GM23338 (cell line): ENCODE results near the gene BMP5. TPM values are rescaled to one million over a fixed set of nuclear protein-coding genes. Genes with fewer than 3 reads are reported as not detected.

ENCODE experiments used
- ATAC-seq: fragments of 200-7000 bp; cut with Tn5 transposase; 3 replicates; pipeline ENCODE4 v1.9.1; 2020
- DNase-seq: peaks from one replicate; pipeline ENCODE4 v3.0.0-alpha.2; 2015; ENCODE audit warnings: low spot score
- H2AFZ ChIP-seq: fragments of 200-600 bp; sonication (generic); 2 replicates; pipeline ENCODE4 v1.8.0; 2016; ENCODE audit warnings: antibody characterized with exemption, mild to moderate bottlenecking, moderate library complexity
- H3F3A ChIP-seq: fragments of 200-600 bp; sonication (generic); replicated peaks from 2 replicates; pipeline ENCODE4 v1.8.0; 2017; ENCODE audit warnings: antibody characterized with exemption, mixed run types, low read depth
- H3K27ac ChIP-seq: fragments of 200-600 bp; sonication (generic); 2 replicates; pipeline ENCODE4 v1.6.1; 2016; ENCODE audit warnings: low read depth
- H3K27me3 ChIP-seq: fragments of 200-600 bp; sonication (generic); 2 replicates; pipeline ENCODE4 v1.8.0; 2016; ENCODE audit warnings: mild to moderate bottlenecking, mixed run types, moderate library complexity; ENCODE audit not compliant: insufficient read depth
- H3K36me3 ChIP-seq: fragments of 200-600 bp; sonication (generic); 2 replicates; pipeline ENCODE4 v1.8.0; 2016; ENCODE audit warnings: mild to moderate bottlenecking; ENCODE audit not compliant: insufficient read depth
- H3K4me1 ChIP-seq: fragments of 200-600 bp; sonication (generic); 2 replicates; pipeline ENCODE4 v1.8.0; 2016; ENCODE audit warnings: mild to moderate bottlenecking, moderate library complexity; ENCODE audit not compliant: insufficient read depth
- H3K4me2 ChIP-seq: fragments of 200-600 bp; sonication (generic); 2 replicates; pipeline ENCODE4 v1.7.1; 2017; ENCODE audit warnings: mixed run types
- H3K4me3 ChIP-seq: fragments of 200-600 bp; sonication (generic); 2 replicates; pipeline ENCODE4 v1.6.1; 2016; ENCODE audit warnings: mixed run types
- H3K79me2 ChIP-seq: fragments of 200-600 bp; sonication (generic); replicated peaks from 2 replicates; pipeline ENCODE4 v1.8.0; 2017; ENCODE audit warnings: mild to moderate bottlenecking; ENCODE audit not compliant: insufficient read depth
- H3K9me2 ChIP-seq: fragments of 200-600 bp; sonication (generic); 2 replicates; pipeline ENCODE4 v1.8.0; 2017; ENCODE audit not compliant: insufficient read depth
- H4K20me1 ChIP-seq: fragments of 200-600 bp; sonication (generic); replicated peaks from 2 replicates; pipeline ENCODE4 v1.8.0; 2017; ENCODE audit warnings: mild to moderate bottlenecking; ENCODE audit not compliant: insufficient read depth
- H3K27ac Mint-ChIP-seq: 2 replicates; pipeline ENCODE4 v1.8.0; 2020; ENCODE audit warnings: inconsistent platforms, mild to moderate bottlenecking, moderate library complexity, mixed read lengths
- H3K27me3 Mint-ChIP-seq: 3 replicates; pipeline ENCODE4 v1.8.0; 2022; ENCODE audit warnings: low read depth, mild to moderate bottlenecking, moderate library complexity, mixed read lengths, inconsistent platforms; ENCODE audit not compliant: insufficient read depth, poor library complexity
- H3K36me3 Mint-ChIP-seq: 3 replicates; pipeline ENCODE4 v1.8.0; 2021; ENCODE audit warnings: low read depth, mild to moderate bottlenecking, inconsistent platforms, moderate library complexity, mixed read lengths
- H3K4me1 Mint-ChIP-seq: 3 replicates; pipeline ENCODE4 v1.8.0; 2020; ENCODE audit warnings: mild to moderate bottlenecking, inconsistent platforms, mixed read lengths
- H3K4me3 Mint-ChIP-seq: 3 replicates; pipeline ENCODE4 v1.8.0; 2021; ENCODE audit warnings: moderate library complexity, mild to moderate bottlenecking, inconsistent platforms, mixed read lengths
- H3K9me3 Mint-ChIP-seq: 3 replicates; pipeline ENCODE4 v1.8.0; 2020; ENCODE audit warnings: moderate library complexity, mild to moderate bottlenecking, inconsistent platforms, mixed read lengths
- EZH2phosphoT487 ChIP-seq: fragments of 200-600 bp; sonication (generic); IDR thresholded peaks from one replicate; pipeline ENCODE4 v1.8.1; 2018; ENCODE audit warnings: antibody characterized with exemption; ENCODE audit not compliant: unreplicated experiment
- POLR2AphosphoS5 ChIP-seq: IDR thresholded peaks from 2 replicates; pipeline ENCODE4 v1.6.1; 2016; ENCODE audit warnings: antibody characterized with exemption, low read depth
- STAT1 ChIP-seq: IDR thresholded peaks from one replicate; pipeline ENCODE4 v1.6.1; 2016; ENCODE audit warnings: antibody characterized with exemption; ENCODE audit not compliant: unreplicated experiment
- ZNF114 ChIP-seq: fragments of 250-450 bp; sonication (Bioruptor Pico); IDR thresholded peaks from 2 replicates; pipeline ENCODE4 v1.5.0; 2020; ENCODE audit warnings: mild to moderate bottlenecking, moderate library complexity
- ZNF331 ChIP-seq: fragments of 250-450 bp; sonication (Bioruptor Pico); IDR thresholded peaks from 2 replicates; pipeline ENCODE4 v1.5.0; 2020; ENCODE audit warnings: low read depth, mild to moderate bottlenecking, moderate library complexity
- polyA plus RNA-seq: library from polyadenylated mRNA; unstranded; fragments of >200 nt; fragmentation: Nextera tagmentation; extraction: Ambion mirVana; gene quantifications from 2 replicates; pipeline ENCODE4 v1.2.1, GENCODE V29; 2016
- total RNA-seq: library from RNA; depleted of rRNA; stranded (reverse); fragments of >200 nt; shearing (Covaris generic); gene quantifications from 2 replicates; pipeline ENCODE4 v1.2.3, GENCODE V29; 2014
- TF ChIP-seq, protein P1 (sequence below): fragments of 250-450 bp; sonication (Bioruptor Pico); IDR thresholded peaks from 2 replicates; pipeline ENCODE4 v1.5.0; 2020; ENCODE audit warnings: mild to moderate bottlenecking, moderate library complexity
- TF ChIP-seq, protein P2 (sequence below): IDR thresholded peaks from 2 replicates; pipeline ENCODE4 v1.6.1; 2016; ENCODE audit warnings: antibody characterized with exemption

Gene BMP5
- total and polyA plus RNA-seq, 2 experiments from 2014 or later, result 0.06 to 0.07 TPM

DNA sequence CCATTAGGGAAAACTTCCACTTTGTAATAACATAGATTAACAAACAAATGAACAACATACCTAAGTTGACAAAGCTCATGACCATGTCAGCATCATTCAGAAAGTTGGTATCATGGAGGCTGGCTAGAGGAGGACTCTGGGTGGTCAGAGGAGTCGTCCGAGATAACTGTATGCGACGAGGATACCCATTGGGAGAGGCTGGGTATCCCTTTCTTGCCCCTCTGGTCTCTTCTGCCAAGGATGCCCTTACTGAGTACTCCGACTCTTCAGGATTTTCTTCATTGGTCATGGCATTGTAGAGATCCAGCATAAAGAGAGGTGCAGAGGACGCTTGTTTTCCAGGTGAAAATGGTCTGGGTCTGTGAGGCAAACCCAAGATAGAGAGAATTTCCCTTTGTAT is 1.1 kb downstream of the BMP5 start (continued):
- TF ChIP-seq, protein P1, sequence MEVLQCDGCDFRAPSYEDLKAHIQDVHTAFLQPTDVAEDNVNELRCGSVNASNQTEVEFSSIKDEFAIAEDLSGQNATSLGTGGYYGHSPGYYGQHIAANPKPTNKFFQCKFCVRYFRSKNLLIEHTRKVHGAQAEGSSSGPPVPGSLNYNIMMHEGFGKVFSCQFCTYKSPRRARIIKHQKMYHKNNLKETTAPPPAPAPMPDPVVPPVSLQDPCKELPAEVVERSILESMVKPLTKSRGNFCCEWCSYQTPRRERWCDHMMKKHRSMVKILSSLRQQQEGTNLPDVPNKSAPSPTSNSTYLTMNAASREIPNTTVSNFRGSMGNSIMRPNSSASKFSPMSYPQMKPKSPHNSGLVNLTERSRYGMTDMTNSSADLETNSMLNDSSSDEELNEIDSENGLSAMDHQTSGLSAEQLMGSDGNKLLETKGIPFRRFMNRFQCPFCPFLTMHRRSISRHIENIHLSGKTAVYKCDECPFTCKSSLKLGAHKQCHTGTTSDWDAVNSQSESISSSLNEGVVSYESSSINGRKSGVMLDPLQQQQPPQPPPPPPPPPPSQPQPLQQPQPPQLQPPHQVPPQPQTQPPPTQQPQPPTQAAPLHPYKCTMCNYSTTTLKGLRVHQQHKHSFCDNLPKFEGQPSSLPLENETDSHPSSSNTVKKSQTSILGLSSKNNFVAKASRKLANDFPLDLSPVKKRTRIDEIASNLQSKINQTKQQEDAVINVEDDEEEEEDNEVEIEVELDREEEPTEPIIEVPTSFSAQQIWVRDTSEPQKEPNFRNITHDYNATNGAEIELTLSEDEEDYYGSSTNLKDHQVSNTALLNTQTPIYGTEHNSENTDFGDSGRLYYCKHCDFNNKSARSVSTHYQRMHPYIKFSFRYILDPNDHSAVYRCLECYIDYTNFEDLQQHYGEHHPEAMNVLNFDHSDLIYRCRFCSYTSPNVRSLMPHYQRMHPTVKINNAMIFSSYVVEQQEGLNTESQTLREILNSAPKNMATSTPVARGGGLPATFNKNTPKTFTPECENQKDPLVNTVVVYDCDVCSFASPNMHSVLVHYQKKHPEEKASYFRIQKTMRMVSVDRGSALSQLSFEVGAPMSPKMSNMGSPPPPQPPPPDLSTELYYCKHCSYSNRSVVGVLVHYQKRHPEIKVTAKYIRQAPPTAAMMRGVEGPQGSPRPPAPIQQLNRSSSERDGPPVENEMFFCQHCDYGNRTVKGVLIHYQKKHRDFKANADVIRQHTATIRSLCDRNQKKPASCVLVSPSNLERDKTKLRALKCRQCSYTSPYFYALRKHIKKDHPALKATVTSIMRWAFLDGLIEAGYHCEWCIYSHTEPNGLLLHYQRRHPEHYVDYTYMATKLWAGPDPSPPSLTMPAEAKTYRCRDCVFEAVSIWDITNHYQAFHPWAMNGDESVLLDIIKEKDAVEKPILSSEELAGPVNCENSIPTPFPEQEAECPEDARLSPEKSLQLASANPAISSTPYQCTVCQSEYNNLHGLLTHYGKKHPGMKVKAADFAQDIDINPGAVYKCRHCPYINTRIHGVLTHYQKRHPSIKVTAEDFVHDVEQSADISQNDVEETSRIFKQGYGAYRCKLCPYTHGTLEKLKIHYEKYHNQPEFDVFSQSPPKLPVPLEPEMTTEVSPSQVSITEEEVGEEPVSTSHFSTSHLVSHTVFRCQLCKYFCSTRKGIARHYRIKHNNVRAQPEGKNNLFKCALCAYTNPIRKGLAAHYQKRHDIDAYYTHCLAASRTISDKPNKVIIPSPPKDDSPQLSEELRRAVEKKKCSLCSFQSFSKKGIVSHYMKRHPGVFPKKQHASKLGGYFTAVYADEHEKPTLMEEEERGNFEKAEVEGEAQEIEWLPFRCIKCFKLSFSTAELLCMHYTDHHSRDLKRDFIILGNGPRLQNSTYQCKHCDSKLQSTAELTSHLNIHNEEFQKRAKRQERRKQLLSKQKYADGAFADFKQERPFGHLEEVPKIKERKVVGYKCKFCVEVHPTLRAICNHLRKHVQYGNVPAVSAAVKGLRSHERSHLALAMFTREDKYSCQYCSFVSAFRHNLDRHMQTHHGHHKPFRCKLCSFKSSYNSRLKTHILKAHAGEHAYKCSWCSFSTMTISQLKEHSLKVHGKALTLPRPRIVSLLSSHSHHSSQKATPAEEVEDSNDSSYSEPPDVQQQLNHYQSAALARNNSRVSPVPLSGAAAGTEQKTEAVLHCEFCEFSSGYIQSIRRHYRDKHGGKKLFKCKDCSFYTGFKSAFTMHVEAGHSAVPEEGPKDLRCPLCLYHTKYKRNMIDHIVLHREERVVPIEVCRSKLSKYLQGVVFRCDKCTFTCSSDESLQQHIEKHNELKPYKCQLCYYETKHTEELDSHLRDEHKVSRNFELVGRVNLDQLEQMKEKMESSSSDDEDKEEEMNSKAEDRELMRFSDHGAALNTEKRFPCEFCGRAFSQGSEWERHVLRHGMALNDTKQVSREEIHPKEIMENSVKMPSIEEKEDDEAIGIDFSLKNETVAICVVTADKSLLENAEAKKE (CRISPR knock-in tag), result no peak
- TF ChIP-seq POLR2AphosphoS5, result no peak
- no peak for TF ChIP-seq EZH2phosphoT487
- TF ChIP-seq STAT1, result no peak
- TF ChIP-seq ZNF331, result no peak
- TF ChIP-seq, protein P2, sequence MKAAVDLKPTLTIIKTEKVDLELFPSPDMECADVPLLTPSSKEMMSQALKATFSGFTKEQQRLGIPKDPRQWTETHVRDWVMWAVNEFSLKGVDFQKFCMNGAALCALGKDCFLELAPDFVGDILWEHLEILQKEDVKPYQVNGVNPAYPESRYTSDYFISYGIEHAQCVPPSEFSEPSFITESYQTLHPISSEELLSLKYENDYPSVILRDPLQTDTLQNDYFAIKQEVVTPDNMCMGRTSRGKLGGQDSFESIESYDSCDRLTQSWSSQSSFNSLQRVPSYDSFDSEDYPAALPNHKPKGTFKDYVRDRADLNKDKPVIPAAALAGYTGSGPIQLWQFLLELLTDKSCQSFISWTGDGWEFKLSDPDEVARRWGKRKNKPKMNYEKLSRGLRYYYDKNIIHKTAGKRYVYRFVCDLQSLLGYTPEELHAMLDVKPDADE, result no peak
- TF ChIP-seq ZNF114, result no peak

DNA sequence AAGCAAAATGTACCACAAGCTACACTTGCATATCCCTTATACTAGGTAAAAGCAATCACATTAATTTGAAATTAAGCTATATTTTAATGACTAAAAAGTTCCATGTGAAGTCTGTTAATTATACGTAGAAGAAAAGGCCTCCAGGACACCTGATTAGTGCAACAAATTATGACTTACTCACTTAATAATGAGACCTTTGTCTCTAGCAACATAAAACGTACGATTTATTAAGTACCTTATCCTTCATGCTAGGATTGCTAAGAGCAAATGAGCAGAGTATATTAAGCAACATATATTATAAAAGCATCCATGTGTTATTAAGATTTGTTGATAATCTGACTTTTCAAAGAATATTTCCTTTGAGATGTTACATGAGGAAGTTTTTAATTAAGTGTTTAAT is 2.5 kb downstream of the BMP5 start:
- Mint-ChIP-seq H3K27ac (no peak overlapping the region), H3K36me3 (no peaks in the 10 kb centered on the region), H3K4me1 (peaks cover 22% of the 10 kb centered on the region; the same call in 2 of the 3 replicates), H3K27me3 (peaks cover 2% of the 10 kb centered on the region), H3K9me3 (no peaks in the 10 kb centered on the region), H3K4me3 (no peak overlapping the region)
- ATAC-seq (no peak), DNase-seq (no peak)
- no peak overlapping the region for H3K4me3 ChIP-seq
- no peaks in the 10 kb centered on the region for H3F3A ChIP-seq
- H2AFZ ChIP-seq, result no peak overlapping the region
- H3K36me3 ChIP-seq, result no peaks in the 10 kb centered on the region
- H3K4me1 ChIP-seq, result peaks cover 19% of the 10 kb centered on the region
- no peaks in the 10 kb centered on the region for H3K79me2 ChIP-seq
- no peaks in the 10 kb centered on the region for H3K9me2 ChIP-seq
- H3K27me3 ChIP-seq, result no peaks in the 10 kb centered on the region
- no peaks in the 10 kb centered on the region for H4K20me1 ChIP-seq
- no peak for TF ChIP-seq POLR2AphosphoS5
- no peak overlapping the region for H3K27ac ChIP-seq
- no peak overlapping the region for H3K4me2 ChIP-seq
